ENCODE data around the gene BRSK2. TPM values are rescaled to one million over a fixed set of nuclear protein-coding genes. Genes with fewer than 3 reads are reported as not detected.

The BRSK2 gene
- total RNA-seq, 1 donor from 2014 or later, result 0.75 TPM

- no peak for DNase-seq (ENCODE audit: low read depth)
- no peak overlapping the region for H3K4me3 ChIP-seq (ENCODE audit: low read depth, low read length)
- no peaks in the 10 kb centered on the region for H3K36me3 ChIP-seq (ENCODE audit: control insufficient read depth, insufficient read depth, low read length)
- TF ChIP-seq CTCF (IDR thresholded peaks at IDR 0.05; ENCODE audit: insufficient read depth, low read length, poor library complexity, severe bottlenecking), result no peak
- no peaks in the 10 kb centered on the region for H3K27me3 ChIP-seq (ENCODE audit: control insufficient read depth, insufficient read depth, low read length)
These were observed 115.7 kb downstream of the BRSK2 start for GRCh38 chr11:1505480-1505879.

- no peak overlapping the region for H3K4me3 ChIP-seq (ENCODE audit: low read depth, low read length)
- H3K27me3 ChIP-seq (ENCODE audit: control insufficient read depth, insufficient read depth, low read length), result no peaks in the 10 kb centered on the region
- DNase-seq (ENCODE audit: low read depth), result no peak
- no peaks in the 10 kb centered on the region for H3K36me3 ChIP-seq (ENCODE audit: control insufficient read depth, insufficient read depth, low read length)
- TF ChIP-seq CTCF (IDR thresholded peaks at IDR 0.05; ENCODE audit: insufficient read depth, low read length, poor library complexity, severe bottlenecking), result no peak
These were observed 117.2 kb downstream of the BRSK2 start for GRCh38 chr11:1506981-1507380.

DNA sequence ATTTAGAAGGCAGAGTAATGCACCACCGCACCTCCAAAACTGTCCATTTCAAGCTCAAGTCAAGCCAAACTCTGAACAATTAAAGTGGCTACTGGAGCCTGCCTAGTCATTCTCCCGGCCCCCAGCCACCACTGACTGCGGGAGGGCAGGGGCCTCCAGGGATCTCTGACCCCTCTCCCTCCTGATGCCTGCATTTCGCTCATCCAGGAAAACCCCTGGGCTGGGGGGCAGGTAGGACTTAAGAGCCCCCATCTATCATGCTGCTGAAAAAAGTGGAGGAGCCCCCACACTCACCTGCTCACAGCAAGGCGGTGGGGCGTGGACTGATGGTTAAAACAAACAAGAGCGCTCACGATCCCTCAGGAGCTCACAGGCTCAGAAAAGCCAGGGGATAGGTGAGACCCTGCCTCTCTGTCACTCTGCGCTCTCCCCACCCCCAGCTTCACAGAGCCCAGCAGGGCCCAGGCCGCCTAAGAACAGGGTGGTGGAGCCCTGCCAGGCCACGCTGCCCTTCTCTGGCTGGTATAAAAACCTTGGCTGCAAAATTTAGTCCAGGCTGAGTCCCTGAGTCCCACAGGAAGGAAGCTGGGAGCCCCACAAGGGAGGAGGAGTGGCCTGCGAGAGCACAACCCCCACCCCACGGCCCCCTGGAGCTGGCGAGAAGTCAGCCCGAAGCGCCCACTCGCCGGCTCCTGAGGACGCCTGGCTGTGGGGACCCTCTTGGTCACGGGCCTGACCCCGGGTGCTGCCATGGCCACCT is 117.8 kb downstream of the BRSK2 start:
- no peaks in the 10 kb centered on the region for H3K36me3 ChIP-seq (ENCODE audit: control insufficient read depth, insufficient read depth, low read length)
- TF ChIP-seq CTCF (IDR thresholded peaks at IDR 0.05; ENCODE audit: insufficient read depth, low read length, poor library complexity, severe bottlenecking), result no peak
- H3K27me3 ChIP-seq (ENCODE audit: control insufficient read depth, insufficient read depth, low read length), result no peaks in the 10 kb centered on the region
- H3K4me3 ChIP-seq (ENCODE audit: low read depth, low read length), result no peak overlapping the region
- DNase-seq (ENCODE audit: low read depth), result no peak

DNA sequence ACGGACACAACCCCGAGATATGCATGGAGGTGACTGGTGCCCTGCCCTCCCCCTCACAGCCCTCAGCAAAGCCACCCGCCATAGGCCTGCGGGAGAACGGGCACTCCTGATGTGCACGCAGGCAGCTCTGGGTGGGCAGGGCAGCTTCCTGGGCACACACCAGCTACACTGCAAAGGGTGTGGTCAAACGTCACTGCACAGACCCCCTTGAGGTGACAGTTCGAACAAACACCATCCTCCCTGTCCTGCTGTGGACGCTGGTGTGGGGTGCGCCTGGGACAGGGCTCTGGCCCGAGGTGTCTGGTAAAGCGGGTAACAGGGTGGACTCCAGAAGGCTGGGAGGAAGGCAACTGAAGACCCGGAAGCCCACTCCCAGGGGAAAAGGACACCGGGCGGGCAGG is 118.8 kb downstream of the BRSK2 start:
- no peak overlapping the region for H3K4me3 ChIP-seq (ENCODE audit: low read depth, low read length)
- H3K27me3 ChIP-seq (ENCODE audit: control insufficient read depth, insufficient read depth, low read length), result no peaks in the 10 kb centered on the region
- no peaks in the 10 kb centered on the region for H3K36me3 ChIP-seq (ENCODE audit: control insufficient read depth, insufficient read depth, low read length)
- DNase-seq (ENCODE audit: low read depth), result no peak
- TF ChIP-seq CTCF (IDR thresholded peaks at IDR 0.05; ENCODE audit: insufficient read depth, low read length, poor library complexity, severe bottlenecking), result no peak

GRCh38 chr11:1508986-1509385 is 119.3 kb downstream of the BRSK2 start:
- no peak for TF ChIP-seq CTCF (IDR thresholded peaks at IDR 0.05; ENCODE audit: insufficient read depth, low read length, poor library complexity, severe bottlenecking)
- no peaks in the 10 kb centered on the region for H3K27me3 ChIP-seq (ENCODE audit: control insufficient read depth, insufficient read depth, low read length)
- H3K4me3 ChIP-seq (ENCODE audit: low read depth, low read length), result no peak overlapping the region
- DNase-seq (ENCODE audit: low read depth), result no peak
- H3K36me3 ChIP-seq (ENCODE audit: control insufficient read depth, insufficient read depth, low read length), result no peaks in the 10 kb centered on the region
